Fibroblast of mammary gland (primary cell): ENCODE measurements around the gene KCNIP4.
"Not testable (repeated sequence)": the region's sequence is repeated elsewhere in the genome, so short reads cannot be mapped to it uniquely, and the experiment has no call there.

Experiments used
- DNase-seq: peaks from one replicate; pipeline ENCODE4 v3.0.0-alpha.2; 2010; ENCODE audit warnings: low read depth
- H3K4me3 ChIP-seq: 2 replicates; pipeline ENCODE4 v1.5.1; 2011; ENCODE audit warnings: low read depth, mild to moderate bottlenecking, low read length, moderate library complexity; ENCODE audit not compliant: control insufficient read depth
- CTCF ChIP-seq: conservative IDR thresholded peaks from 2 replicates; pipeline ENCODE4 v1.5.1; 2011; ENCODE audit warnings: low read depth, low read length, inconsistent platforms; ENCODE audit not compliant: control insufficient read depth, insufficient read depth

The KCNIP4 gene

GRCh38 chr4:21367567-21367966, 581.0 kb downstream of the KCNIP4 start:
- TF ChIP-seq CTCF: no peak
- DNase-seq: no peak
- no peak overlapping the region for H3K4me3 ChIP-seq

- no peak overlapping the region for H3K4me3 ChIP-seq
- TF ChIP-seq CTCF: no peak
- DNase-seq: no peak
Observed at GRCh38 chr4:21366840-21367239, 581.7 kb downstream of the KCNIP4 start.

- no peak overlapping the region for H3K4me3 ChIP-seq
- DNase-seq: no peak
- no peak for TF ChIP-seq CTCF
Observed at GRCh38 chr4:21366312-21366711, 582.3 kb downstream of the KCNIP4 start.

- no peak overlapping the region for H3K4me3 ChIP-seq
- TF ChIP-seq CTCF: no peak
- no peak for DNase-seq
Observed at GRCh38 chr4:21363701-21364100, 584.9 kb downstream of the KCNIP4 start.

GRCh38 chr4:21352354-21352753, 596.2 kb downstream of the KCNIP4 start:
- DNase-seq: not testable (repeated sequence)

GRCh38 chr4:21347142-21347541, 601.4 kb downstream of the KCNIP4 start:
- DNase-seq: no peak
- H3K4me3 ChIP-seq: no peak overlapping the region
- no peak for TF ChIP-seq CTCF

More at GRCh38 chr4:21352354-21352753, 596.2 kb downstream of the KCNIP4 start:
- not testable (repeated sequence) for H3K4me3 ChIP-seq

GRCh38 chr4:21327976-21328700, 620.4 kb downstream of the KCNIP4 start:
- no peak for TF ChIP-seq CTCF
- H3K4me3 ChIP-seq: no peak overlapping the region
- DNase-seq: no peak
